ENCODE measurements around the gene RNF166.

Gene RNF166

GRCh38 chr16:88739139-88739976 is 33.1 kb upstream of the RNF166 start:
- DNase-seq, result no peak

GRCh38 chr16:88738151-88739084 is 32.2 kb upstream of the RNF166 start:
- no peak for DNase-seq

GRCh38 chr16:88737298-88738150 is 31.3 kb upstream of the RNF166 start:
- DNase-seq, result peak; percentile 48

GRCh38 chr16:88736496-88736895 is 30.3 kb upstream of the RNF166 start:
- no peak for DNase-seq

GRCh38 chr16:88736088-88736487 is 29.9 kb upstream of the RNF166 start:
- DNase-seq, result no peak

GRCh38 chr16:88735616-88736015 is 29.4 kb upstream of the RNF166 start:
- no peak for DNase-seq

GRCh38 chr16:88735121-88735520 is 28.9 kb upstream of the RNF166 start:
- DNase-seq, result no peak

GRCh38 chr16:88734361-88734728 is 28.1 kb upstream of the RNF166 start:
- no peak for DNase-seq

GRCh38 chr16:88733630-88734360 is 27.6 kb upstream of the RNF166 start:
- DNase-seq, result no peak

GRCh38 chr16:88732961-88733294 is 26.7 kb upstream of the RNF166 start:
- DNase-seq, result no peak

- DNase-seq, result no peak
Measured at GRCh38 chr16:88732172-88732960, 26.2 kb upstream of the RNF166 start.

- DNase-seq, result no peak
Measured at GRCh38 chr16:88731699-88732098, 25.5 kb upstream of the RNF166 start.

- no peak for DNase-seq
Measured at GRCh38 chr16:88730632-88731607, 24.7 kb upstream of the RNF166 start.

- DNase-seq, result no peak
Measured at GRCh38 chr16:88727871-88728270, 21.7 kb upstream of the RNF166 start.

GRCh38 chr16:88726981-88727380 is 20.8 kb upstream of the RNF166 start:
- DNase-seq, result no peak

GRCh38 chr16:88726408-88726749 is 20.2 kb upstream of the RNF166 start:
- no peak for DNase-seq

GRCh38 chr16:88725609-88726407 is 19.6 kb upstream of the RNF166 start:
- no peak for DNase-seq

- no peak for DNase-seq
Measured at GRCh38 chr16:88724855-88725555, 18.8 kb upstream of the RNF166 start.

- no peak for DNase-seq
Measured at GRCh38 chr16:88723911-88724310, 17.7 kb upstream of the RNF166 start.

Data from activated CD4-positive, alpha-beta T cell treated with anti-CD3 and anti-CD28 coated beads for 1 hour (primary cell).